ENCODE results near the gene EFNA2.

Gene EFNA2

GRCh38 chr19:1260749-1261537 lies 24.7 kb upstream of the EFNA2 start:
- peak; percentile 97 for DNase-seq (ENCODE audit: low spot score)

- DNase-seq (ENCODE audit: low spot score) = no peak
These were observed 24.2 kb upstream of the EFNA2 start for GRCh38 chr19:1261538-1261797.

- DNase-seq (ENCODE audit: low spot score) = peak; percentile 29
These were observed 23.7 kb upstream of the EFNA2 start for GRCh38 chr19:1261798-1262622.

- DNase-seq (ENCODE audit: low spot score) = no peak
These were observed 23.0 kb upstream of the EFNA2 start for GRCh38 chr19:1262623-1263123.

- DNase-seq (ENCODE audit: low spot score) = no peak
These were observed 22.5 kb upstream of the EFNA2 start for GRCh38 chr19:1263188-1263587.

- no peak for DNase-seq (ENCODE audit: low spot score)
These were observed 20.7 kb upstream of the EFNA2 start for GRCh38 chr19:1264801-1265614.

- peak; percentile 36 for DNase-seq (ENCODE audit: low spot score)
These were observed 20.0 kb upstream of the EFNA2 start for GRCh38 chr19:1265615-1266128.

- DNase-seq (ENCODE audit: low spot score) = peak; percentile 85
These were observed 19.4 kb upstream of the EFNA2 start for GRCh38 chr19:1266129-1266915.

GRCh38 chr19:1266916-1267476 lies 18.7 kb upstream of the EFNA2 start:
- DNase-seq (ENCODE audit: low spot score) = peak; percentile 59

GRCh38 chr19:1267477-1268225 lies 18.0 kb upstream of the EFNA2 start:
- no peak for DNase-seq (ENCODE audit: low spot score)

- DNase-seq (ENCODE audit: low spot score) = no peak
These were observed 17.2 kb upstream of the EFNA2 start for GRCh38 chr19:1268226-1269064.

- DNase-seq (ENCODE audit: low spot score) = peak; percentile 99
These were observed 16.6 kb upstream of the EFNA2 start, which contains the start of gene CIRBP for GRCh38 chr19:1269065-1269477. Gene CIRBP, plus strand, starts transcription at chr19:1269332. Its CDS starts 1,602 bp downstream, at chr19:1270934.

- DNase-seq (ENCODE audit: low spot score) = peak; percentile 84
These were observed 16.0 kb upstream of the EFNA2 start for GRCh38 chr19:1269478-1270212.

- no peak for DNase-seq (ENCODE audit: low spot score)
These were observed 15.3 kb upstream of the EFNA2 start for GRCh38 chr19:1270213-1270853.

GRCh38 chr19:1270854-1271527 lies 14.7 kb upstream of the EFNA2 start:
- DNase-seq (ENCODE audit: low spot score) = no peak

- DNase-seq (ENCODE audit: low spot score) = no peak
These were observed 13.9 kb upstream of the EFNA2 start for GRCh38 chr19:1271528-1272422.
